ENCODE measurements around the gene SIDT2. TPM values are rescaled to one million over a fixed set of nuclear protein-coding genes. Genes with fewer than 3 reads are reported as not detected.

SIDT2 gene
- total and polyA plus RNA-seq, 2 donors (not counting 3 experiments of a cell fraction or from before 2014, with no cell fraction given) = 28.7 to 34.5 TPM

DNA sequence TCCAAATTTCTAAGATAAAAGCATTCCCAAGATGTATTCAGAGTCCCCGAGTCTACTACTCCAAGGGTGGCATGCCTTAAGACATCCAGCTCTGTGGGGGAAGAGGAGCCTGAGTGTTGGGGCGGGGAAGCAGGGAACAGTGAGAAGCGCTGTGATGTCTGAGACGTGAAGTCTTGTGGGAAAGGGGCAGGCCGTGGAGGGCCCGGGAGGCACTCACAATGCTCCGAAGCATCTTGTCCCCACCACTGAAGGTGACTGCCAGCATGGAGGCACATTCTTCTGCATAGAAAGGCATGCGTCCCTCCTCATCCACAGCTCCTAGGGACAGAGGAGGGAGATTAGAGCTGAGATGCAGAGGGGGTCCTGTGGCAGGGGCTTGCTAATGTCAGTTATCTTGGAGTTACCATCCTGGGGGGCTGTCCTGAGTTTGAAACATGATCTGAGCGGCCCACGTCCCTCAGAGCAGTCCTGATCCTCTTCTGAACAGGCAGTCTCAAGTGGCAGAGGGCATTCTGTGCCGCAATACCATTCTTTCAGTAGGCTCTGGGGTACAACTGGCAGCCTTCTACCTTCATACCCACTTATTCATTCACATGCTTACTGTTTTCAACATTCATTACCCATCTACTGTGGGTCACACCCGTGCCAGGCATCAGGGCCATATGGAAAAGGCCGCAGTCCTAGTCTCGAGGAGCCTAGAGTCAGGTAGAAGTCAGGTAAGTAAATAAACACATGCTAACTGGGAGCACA lies 44.6 kb downstream of the SIDT2 start:
- POLR2A ChIA-PET = no interaction called here
- TF ChIP-seq MYC (IDR thresholded peaks at IDR 0.05; ENCODE audit: low read depth, low read length) (no peak), JUN (IDR thresholded peaks at IDR 0.05; ENCODE audit: borderline replicate concordance, insufficient read depth, insufficient read length, low read depth) (no peak), EZH2 (IDR thresholded peaks at IDR 0.05; ENCODE audit: borderline replicate concordance, low read depth, low read length, severe bottlenecking) (no peak)
- H3K9me3 ChIP-seq (replicated peaks; ENCODE audit: control insufficient read depth, insufficient read depth, low read length) = no peaks in the 10 kb centered on the region
- DNase-seq (ENCODE audit: low read depth, low spot score) (no peak), FAIRE-seq (no peak)
- intact Hi-C loops (cut with micrococcal nuclease) (no loop called here), dilution Hi-C loops (cut with MboI; ENCODE audit: extremely low pct_ligation_motif_present, low sequenced_read_pairs) (no loop called here)
- H2AFZ ChIP-seq (ENCODE audit: low read depth, low read length) = no peak overlapping the region
- no peaks in the 10 kb centered on the region for H3K4me1 ChIP-seq (ENCODE audit: control insufficient read depth, extremely low read depth, insufficient read depth, low read length)
- H3K79me2 ChIP-seq (ENCODE audit: control insufficient read depth, insufficient read depth, low read length) = no peaks in the 10 kb centered on the region
- H4K20me1 ChIP-seq (replicated peaks; ENCODE audit: control insufficient read depth, extremely low read depth, insufficient read depth, low read length) = no peaks in the 10 kb centered on the region
- H3K9ac ChIP-seq (replicated peaks; ENCODE audit: extremely low read depth, insufficient read depth, low read length) = no peak overlapping the region
- no peak overlapping the region for H3K4me3 ChIP-seq (replicated peaks in 1 of 3; ENCODE audit: insufficient read depth in 1 of 3, low read depth in 1 of 3, low read length in 3 of 3)
- H3K27ac ChIP-seq (ENCODE audit: insufficient read depth, low read depth, low read length) = no peak overlapping the region
- no peaks in the 10 kb centered on the region for H3K27me3 ChIP-seq (ENCODE audit: control insufficient read depth in 2 of 2, insufficient read depth in 2 of 2, low read length in 2 of 2)
- H3K36me3 ChIP-seq (ENCODE audit: control insufficient read depth in 2 of 2, extremely low read depth in 1 of 2, insufficient read depth in 2 of 2, low read length in 2 of 2) = peaks cover 0 to 36% of the 10 kb centered on the region in 2 experiments
- no peaks in the 10 kb centered on the region for H3K9me1 ChIP-seq (replicated peaks; ENCODE audit: control insufficient read depth, extremely low read depth, insufficient read depth, low read length)
- no peak overlapping the region for H3K4me2 ChIP-seq (ENCODE audit: insufficient read depth, low read length)
- BruUV-seq (replicated peaks) = no TSS peak
- CTCF ChIA-PET = interaction anchor here (1.9 to 3.4 kb wide), 2 partner anchors 8 to 432 kb away, joined by 7 to 16 read pairs; partner anchors contain the start of genes APOA5, PCSK7 and RNF214

DNA sequence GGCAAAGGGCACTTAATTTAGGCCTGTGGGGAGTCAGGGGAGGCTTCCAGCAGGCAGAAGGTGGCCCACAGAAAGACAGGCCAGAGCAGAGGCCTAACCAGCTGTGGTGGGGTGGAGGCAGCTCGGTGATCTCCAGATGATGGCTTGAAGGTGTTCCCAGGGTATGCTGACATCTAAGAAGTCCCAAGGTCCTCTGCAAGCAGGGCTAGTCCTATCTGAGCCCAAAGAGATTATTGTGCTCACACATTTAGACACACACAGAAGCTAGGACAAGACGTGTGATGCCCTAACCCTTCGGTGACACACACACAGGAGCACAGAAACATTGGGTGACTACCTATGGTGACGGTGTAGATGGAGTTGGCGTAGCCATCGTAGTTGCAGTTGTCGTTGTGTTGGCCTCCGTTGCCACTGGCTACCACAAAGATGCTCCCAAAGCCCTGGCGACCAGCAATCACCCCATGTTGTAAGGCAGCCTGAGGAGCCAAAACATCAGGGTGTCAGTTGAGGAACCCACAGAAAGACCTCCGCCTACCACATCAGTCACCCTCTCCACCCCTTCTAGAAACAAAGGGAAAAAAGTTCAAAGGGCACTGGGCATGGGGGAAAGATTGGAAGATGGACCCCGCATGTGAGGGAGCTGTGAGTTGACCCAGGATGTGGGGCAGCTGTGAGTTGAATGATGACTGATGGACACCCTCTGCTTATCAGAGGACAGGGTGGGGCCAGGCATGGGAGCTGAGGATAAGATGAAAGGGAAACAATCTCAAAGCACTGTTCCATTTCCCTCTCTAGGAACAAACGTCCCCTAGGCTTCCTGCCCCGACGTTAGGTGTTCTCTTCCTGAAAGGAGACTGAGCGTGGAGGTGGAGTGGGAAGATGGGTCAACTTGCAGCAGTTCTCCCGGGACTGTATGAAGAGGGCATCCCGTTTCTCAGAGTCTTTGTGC lies 45.5 kb downstream of the SIDT2 start:
- BruUV-seq (replicated peaks) = no TSS peak
- H3K27ac ChIP-seq (ENCODE audit: insufficient read depth, low read depth, low read length) = no peak overlapping the region
- H4K20me1 ChIP-seq (replicated peaks; ENCODE audit: control insufficient read depth, extremely low read depth, insufficient read depth, low read length) = no peaks in the 10 kb centered on the region
- dilution Hi-C loops (cut with MboI; ENCODE audit: extremely low pct_ligation_motif_present, low sequenced_read_pairs) = no loop called here
- no peaks in the 10 kb centered on the region for H3K9me1 ChIP-seq (replicated peaks; ENCODE audit: control insufficient read depth, extremely low read depth, insufficient read depth, low read length)
- peaks cover 0 to 35% of the 10 kb centered on the region in 2 experiments for H3K36me3 ChIP-seq (ENCODE audit: control insufficient read depth in 2 of 2, extremely low read depth in 1 of 2, insufficient read depth in 2 of 2, low read length in 2 of 2)
- H3K9me3 ChIP-seq (replicated peaks; ENCODE audit: control insufficient read depth, insufficient read depth, low read length) = no peaks in the 10 kb centered on the region
- CTCF ChIA-PET = interaction anchor here (1.6 to 5.2 kb wide), 4 partner anchors 43 to 433 kb away, joined by 7 to 90 read pairs (median 12); partner anchors contain the start of genes APOA5 and SIDT2
- no peak overlapping the region for H2AFZ ChIP-seq (ENCODE audit: low read depth, low read length)
- no peak overlapping the region for H3K4me3 ChIP-seq (replicated peaks in 1 of 3; ENCODE audit: insufficient read depth in 1 of 3, low read depth in 1 of 3, low read length in 3 of 3)
- TF ChIP-seq, protein P1, sequence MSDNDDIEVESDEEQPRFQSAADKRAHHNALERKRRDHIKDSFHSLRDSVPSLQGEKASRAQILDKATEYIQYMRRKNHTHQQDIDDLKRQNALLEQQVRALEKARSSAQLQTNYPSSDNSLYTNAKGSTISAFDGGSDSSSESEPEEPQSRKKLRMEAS (IDR thresholded peaks at IDR 0.05; ENCODE audit: insufficient read depth, insufficient read length) = no peak
- TF ChIP-seq GATA2 (IDR thresholded peaks at IDR 0.05; ENCODE audit: insufficient read depth, insufficient read length, low read depth, low read length) = no peak
- no peak for TF ChIP-seq POLR2A (IDR thresholded peaks at IDR 0.05; ENCODE audit: low read depth, low read length)
- TF ChIP-seq EZH2 (IDR thresholded peaks at IDR 0.05; ENCODE audit: borderline replicate concordance, low read depth, low read length, severe bottlenecking) = no peak
- TF ChIP-seq, protein P2, sequence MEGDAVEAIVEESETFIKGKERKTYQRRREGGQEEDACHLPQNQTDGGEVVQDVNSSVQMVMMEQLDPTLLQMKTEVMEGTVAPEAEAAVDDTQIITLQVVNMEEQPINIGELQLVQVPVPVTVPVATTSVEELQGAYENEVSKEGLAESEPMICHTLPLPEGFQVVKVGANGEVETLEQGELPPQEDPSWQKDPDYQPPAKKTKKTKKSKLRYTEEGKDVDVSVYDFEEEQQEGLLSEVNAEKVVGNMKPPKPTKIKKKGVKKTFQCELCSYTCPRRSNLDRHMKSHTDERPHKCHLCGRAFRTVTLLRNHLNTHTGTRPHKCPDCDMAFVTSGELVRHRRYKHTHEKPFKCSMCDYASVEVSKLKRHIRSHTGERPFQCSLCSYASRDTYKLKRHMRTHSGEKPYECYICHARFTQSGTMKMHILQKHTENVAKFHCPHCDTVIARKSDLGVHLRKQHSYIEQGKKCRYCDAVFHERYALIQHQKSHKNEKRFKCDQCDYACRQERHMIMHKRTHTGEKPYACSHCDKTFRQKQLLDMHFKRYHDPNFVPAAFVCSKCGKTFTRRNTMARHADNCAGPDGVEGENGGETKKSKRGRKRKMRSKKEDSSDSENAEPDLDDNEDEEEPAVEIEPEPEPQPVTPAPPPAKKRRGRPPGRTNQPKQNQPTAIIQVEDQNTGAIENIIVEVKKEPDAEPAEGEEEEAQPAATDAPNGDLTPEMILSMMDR (IDR thresholded peaks at IDR 0.05; ENCODE audit: extremely low read depth in 1 of 2, insufficient read depth in 1 of 2, low read depth in 1 of 2, low read length in 2 of 2) = no peak
- TF ChIP-seq FOS (IDR thresholded peaks at IDR 0.05; ENCODE audit: borderline replicate concordance, insufficient read depth, low read length) = no peak
- no peak for TF ChIP-seq MYC (IDR thresholded peaks at IDR 0.05; ENCODE audit: low read depth, low read length)
- no peak for TF ChIP-seq JUN (IDR thresholded peaks at IDR 0.05; ENCODE audit: borderline replicate concordance, insufficient read depth, insufficient read length, low read depth)
- TF ChIP-seq POLR2AphosphoS5 (IDR thresholded peaks at IDR 0.05; ENCODE audit: insufficient read depth, low read depth, low read length) = no peak
- no peaks in the 10 kb centered on the region for H3K4me1 ChIP-seq (ENCODE audit: control insufficient read depth, extremely low read depth, insufficient read depth, low read length)
- no peak for FAIRE-seq
- intact Hi-C loops (cut with micrococcal nuclease) = no loop called here
- no peak overlapping the region for H3K4me2 ChIP-seq (ENCODE audit: insufficient read depth, low read length)
- DNase-seq (ENCODE audit: low read depth, low spot score) = no peak
- no peaks in the 10 kb centered on the region for H3K27me3 ChIP-seq (ENCODE audit: control insufficient read depth in 2 of 2, insufficient read depth in 2 of 2, low read length in 2 of 2)
- H3K9ac ChIP-seq (replicated peaks; ENCODE audit: extremely low read depth, insufficient read depth, low read length) = no peak overlapping the region
- POLR2A ChIA-PET = no interaction called here
- H3K79me2 ChIP-seq (ENCODE audit: control insufficient read depth, insufficient read depth, low read length) = no peaks in the 10 kb centered on the region

Data from endothelial cell of umbilical vein (primary cell).